Measurements from ENCODE around the gene OR10H3. TPM values are rescaled to one million over a fixed set of nuclear protein-coding genes. Genes with fewer than 3 reads are reported as not detected.
"Not testable (repeated sequence)": the region's sequence is repeated elsewhere in the genome, so short reads cannot be mapped to it uniquely, and the experiment has no call there.

Gene OR10H3
- total RNA-seq, 1 experiment from 2014 or later = not detected

GRCh38 chr19:15779756-15780476, 42.1 kb downstream of the OR10H3 start:
- DNase-seq (ENCODE audit: low spot score) = peak; percentile 93

- peak; percentile 29 for DNase-seq (ENCODE audit: low spot score)
Observed at GRCh38 chr19:15780610-15781418, 43.0 kb downstream of the OR10H3 start.

- DNase-seq (ENCODE audit: low spot score) = no peak
Observed at GRCh38 chr19:15781661-15782060, 43.9 kb downstream of the OR10H3 start.

DNA sequence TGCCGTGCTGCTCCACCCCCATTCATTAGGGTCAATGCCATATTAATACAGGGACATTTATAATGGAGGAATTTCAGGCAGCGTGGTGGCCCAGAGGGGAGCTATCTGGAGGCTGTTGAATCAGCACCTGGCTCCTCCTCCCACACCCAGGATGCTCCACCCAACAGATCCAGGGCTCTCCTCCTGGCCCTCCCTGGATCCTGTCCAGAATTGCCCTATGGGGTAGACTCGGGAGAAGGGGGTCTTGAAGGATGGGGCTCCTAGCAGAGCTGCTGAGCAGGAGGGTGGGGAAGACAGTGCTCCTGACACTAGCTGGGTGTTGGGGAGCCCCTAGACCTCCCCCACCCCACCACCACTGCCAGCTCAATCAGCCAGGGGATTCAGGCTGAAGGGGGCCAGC, 44.4 kb downstream of the OR10H3 start:
- no peak for DNase-seq (ENCODE audit: low spot score)

DNA sequence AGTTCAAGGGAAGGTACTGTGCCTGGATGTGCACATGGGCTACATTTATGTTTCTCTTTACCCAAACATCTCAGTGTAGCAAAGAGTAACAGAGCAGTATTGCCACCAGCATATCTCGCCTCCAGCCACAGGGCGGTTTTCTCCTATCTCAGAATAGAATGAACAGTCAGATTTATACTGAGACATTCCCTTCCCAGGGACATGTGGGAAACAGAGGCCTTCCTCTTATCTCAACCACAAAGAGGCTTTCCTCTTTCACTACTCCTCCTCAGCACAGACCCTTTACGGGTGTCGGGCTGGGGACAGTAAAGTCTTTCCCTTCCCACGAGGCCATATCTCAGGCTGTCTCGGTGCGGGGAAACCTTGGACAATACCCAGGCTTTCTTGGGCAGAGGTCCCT, 45.1 kb downstream of the OR10H3 start:
- DNase-seq (ENCODE audit: low spot score) = not testable (repeated sequence)

GRCh38 chr19:15787611-15788155, 49.9 kb downstream of the OR10H3 start, which contains the start of gene OR10H5:
Gene OR10H5 (plus strand): TSS chr19:15787661. CDS start chr19:15794049, 6,388 bp downstream.
- DNase-seq (ENCODE audit: low spot score) = no peak

GRCh38 chr19:15788594-15789270, 50.9 kb downstream of the OR10H3 start:
- no peak for DNase-seq (ENCODE audit: low spot score)

GRCh38 chr19:15790096-15790495, 52.3 kb downstream of the OR10H3 start:
- peak; percentile 26 for DNase-seq (ENCODE audit: low spot score)

Other genes with a start within 250 kb of the OR10H3 start
- not detected in 2 replicates for gene CYP4F22, start 229.5 kb upstream of the OR10H3 start, total RNA-seq (2014; rRNA removed; shearing (Covaris generic))
- gene CYP4F8, start 122.8 kb upstream of the OR10H3 start, total RNA-seq (2014; rRNA removed; shearing (Covaris generic)) = not detected in 2 replicates
- gene CYP4F3, start 97.1 kb upstream of the OR10H3 start, total RNA-seq (2014; rRNA removed; shearing (Covaris generic)) = 1.4 and 3.3 TPM in 2 replicates
- gene CYP4F12, start 64.9 kb upstream of the OR10H3 start, total RNA-seq (2014; rRNA removed; shearing (Covaris generic)) = 1.3 and 1.6 TPM in 2 replicates
- not detected in 2 replicates for gene OR10H2, start 10.0 kb upstream of the OR10H3 start, total RNA-seq (2014; rRNA removed; shearing (Covaris generic))
- gene OR10H5, start 49.7 kb downstream of the OR10H3 start, total RNA-seq (2014; rRNA removed; shearing (Covaris generic)) = not detected in 2 replicates
- gene OR10H1, start 77.7 kb downstream of the OR10H3 start, total RNA-seq (2014; rRNA removed; shearing (Covaris generic)) = not detected in 2 replicates
- 2.2 TPM in 1 of 2 replicates, not detected in the other for gene CYP4F2, start 160.1 kb downstream of the OR10H3 start, total RNA-seq (2014; rRNA removed; shearing (Covaris generic))
- gene CYP4F11, start 196.5 kb downstream of the OR10H3 start, total RNA-seq (2014; rRNA removed; shearing (Covaris generic)) = 0.62 and 2.2 TPM in 2 replicates
- gene OR10H4, start 211.0 kb downstream of the OR10H3 start, total RNA-seq (2014; rRNA removed; shearing (Covaris generic)) = not detected in 2 replicates

Measured in A172 (cell line).